Skin epidermis (tissue), 12 donors: ENCODE measurements around the gene RGS5.

Experiments used
- H3K27ac ChIP-seq, 21 experiments: fragments of 200-600 bp; sonication (generic) in 11 of 21; one replicate each; pipeline ENCODE4 v1.5.0; 2020; ENCODE audit warnings: mild to moderate bottlenecking in 3 of 21, inconsistent platforms in 2 of 21, moderate library complexity in 2 of 21
- H3K4me3 ChIP-seq, 7 experiments: fragments of 200-600 bp; sonication (generic) in 2 of 7; one replicate each; pipeline ENCODE4 v1.5.0; 2020; ENCODE audit warnings: inconsistent platforms in 2 of 7, mild to moderate bottlenecking in 2 of 7, moderate library complexity in 1 of 7

The RGS5 gene

DNA sequence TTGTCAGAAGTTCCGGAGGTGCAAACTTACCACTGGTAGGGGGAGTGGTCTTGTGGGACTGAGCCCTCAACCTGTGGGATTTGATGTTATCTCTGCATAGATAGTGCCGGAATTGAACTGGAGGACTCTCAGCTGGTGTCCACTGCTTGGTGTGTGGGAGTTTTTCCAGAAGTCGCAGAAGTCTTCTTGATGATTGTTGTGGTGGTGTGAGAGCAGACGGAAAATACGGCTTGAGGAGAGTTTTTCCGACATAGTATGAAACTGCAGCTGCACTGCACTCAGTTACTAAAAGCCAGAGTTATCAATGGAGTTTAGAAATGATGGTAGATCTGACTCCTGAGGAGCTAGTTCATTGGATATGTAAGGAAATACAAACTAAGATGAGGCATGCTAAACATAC lies 14.9 kb downstream of the RGS5 start:
- no peak overlapping the region for H3K4me3 ChIP-seq

DNA sequence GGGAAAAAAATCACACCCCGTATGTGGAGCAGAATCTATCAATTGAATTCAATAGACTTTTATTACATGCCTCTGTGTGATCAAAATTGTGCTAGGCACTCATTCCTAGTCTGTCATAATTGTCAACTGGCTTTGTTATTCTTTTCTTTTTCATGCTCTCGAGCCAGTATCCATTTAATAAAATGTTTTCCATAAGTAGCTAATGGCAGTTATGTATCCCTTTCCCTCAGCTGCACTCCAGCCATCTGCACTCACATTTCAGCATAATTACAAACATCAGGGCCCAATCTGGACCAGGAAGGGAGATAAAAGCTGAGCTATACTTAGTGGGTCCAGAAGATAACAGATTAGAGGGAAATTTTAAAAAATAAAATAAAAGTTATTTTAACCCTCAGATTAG lies 15.9 kb downstream of the RGS5 start:
- Histone ChIP-seq H3K27ac (no peak overlapping the region), H3K4me3 (no peak overlapping the region)

More for the DNA sequence above, 14.9 kb downstream of the RGS5 start:
- no peak overlapping the region for H3K27ac ChIP-seq

DNA sequence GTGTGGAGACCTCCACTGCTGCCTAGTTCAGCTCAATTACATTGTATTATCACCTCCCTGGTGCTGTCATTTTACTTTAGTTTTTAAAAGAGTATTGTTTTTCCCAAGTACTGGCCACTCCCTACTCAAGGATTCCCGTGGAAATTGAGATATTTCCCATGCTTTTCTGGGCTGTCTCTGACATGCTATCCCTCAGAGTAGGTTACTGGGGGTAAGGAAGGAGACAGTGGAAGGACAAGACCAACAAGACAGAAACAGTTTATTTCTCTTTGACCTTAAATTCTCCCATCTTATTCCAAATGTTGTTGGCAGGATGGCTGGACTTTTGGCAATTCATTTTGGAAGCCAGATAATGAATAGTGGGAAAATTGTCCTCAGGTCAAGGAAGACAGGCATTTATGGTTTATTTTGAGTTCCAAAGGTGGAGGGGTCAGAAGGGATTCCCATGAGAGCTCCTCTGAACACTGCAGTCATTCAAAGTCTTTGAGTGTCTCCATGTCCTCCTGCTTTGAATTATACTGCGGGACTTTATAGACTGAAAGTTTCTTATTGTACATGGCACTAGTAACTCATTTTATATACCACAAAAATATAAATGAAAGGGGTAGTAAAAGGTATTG lies 20.3 kb downstream of the RGS5 start:
- no peak overlapping the region for H3K4me3 ChIP-seq
- H3K27ac ChIP-seq = no peak overlapping the region

DNA sequence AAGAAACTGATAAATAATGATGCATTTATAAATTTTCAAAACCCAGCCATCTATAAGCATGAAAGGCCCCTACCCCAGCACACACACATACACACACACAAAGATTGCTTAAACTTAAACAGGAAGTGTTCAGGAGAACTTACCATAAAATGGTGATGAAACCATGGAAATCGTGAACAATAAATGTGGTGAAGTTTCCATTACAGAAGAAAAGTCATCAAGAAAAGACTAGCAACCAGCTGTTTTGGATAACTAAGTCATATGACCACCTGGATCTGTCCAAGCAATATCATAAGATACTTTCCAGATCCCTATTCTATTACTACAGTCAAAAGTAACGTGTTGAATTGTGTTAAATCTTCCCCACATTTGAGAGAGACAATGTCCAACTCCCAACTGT lies 24.1 kb downstream of the RGS5 start:
- Histone ChIP-seq H3K4me3 (no peak overlapping the region), H3K27ac (no peak overlapping the region)

DNA sequence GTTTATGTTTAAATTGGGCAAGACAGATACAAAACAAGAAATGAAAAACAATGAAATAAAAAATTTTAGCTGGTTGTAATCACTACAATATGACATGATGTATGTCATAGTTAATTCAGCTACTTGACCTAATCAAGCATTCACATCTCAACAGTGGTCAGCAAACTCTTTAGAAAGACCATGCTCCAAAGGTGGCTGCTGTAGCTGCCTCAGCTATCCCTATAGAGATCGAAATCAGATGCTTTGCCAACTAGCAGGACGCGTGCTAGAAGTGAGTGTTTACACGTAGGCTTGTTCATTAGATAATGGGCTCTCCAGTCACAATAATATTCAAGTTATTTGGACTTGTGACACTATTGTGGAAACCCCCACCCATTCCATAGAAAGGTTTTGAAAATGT lies 25.9 kb downstream of the RGS5 start:
- H3K27ac ChIP-seq = no peak overlapping the region
- H3K4me3 ChIP-seq = no peak overlapping the region

DNA sequence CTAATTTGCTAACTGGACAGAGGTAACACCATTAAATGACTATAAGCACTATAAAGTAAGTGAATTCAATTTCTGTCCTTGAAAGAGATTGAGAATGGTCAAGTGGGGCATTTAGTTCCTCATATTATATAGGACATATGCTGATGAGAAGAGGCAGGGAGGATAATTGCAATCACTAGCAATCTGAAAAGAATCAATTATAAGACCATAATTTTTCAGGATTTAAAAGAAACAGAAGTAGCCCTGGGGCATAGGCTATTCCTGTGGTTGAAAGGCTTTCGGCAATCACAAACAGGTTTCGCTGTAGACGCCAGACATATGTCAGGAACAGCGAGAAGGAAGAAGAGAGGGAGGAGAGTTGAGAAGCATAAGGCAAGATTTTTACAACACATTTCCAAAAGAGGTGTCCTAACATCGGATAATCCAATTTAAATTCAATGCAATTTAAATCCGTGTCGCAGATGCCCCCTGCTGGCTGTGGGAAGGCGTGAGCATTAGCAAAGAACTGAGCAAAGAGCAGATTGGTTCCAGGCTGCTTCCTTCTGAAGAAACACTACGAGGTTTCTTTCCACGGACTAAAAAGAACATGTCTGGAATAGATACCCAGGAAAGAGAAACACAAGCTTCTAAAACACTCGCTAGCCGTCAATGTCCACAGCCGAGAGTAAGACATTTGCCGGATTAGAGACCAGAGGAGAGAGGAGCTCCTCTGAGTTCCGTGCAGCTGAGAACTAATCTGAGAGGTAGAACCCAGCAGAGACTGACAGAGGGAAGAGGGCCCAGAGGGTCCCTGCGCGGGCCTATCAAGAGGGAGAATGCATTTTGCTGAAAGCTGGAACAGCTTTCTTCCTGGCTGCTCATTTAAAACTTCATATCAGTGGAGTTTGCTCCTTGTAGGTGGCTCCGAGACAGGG lies 27.9 kb downstream of the RGS5 start:
- Histone ChIP-seq H3K27ac (peak overlapping the region in 1 of 21 experiments; percentile 66), H3K4me3 (no peak overlapping the region)

DNA sequence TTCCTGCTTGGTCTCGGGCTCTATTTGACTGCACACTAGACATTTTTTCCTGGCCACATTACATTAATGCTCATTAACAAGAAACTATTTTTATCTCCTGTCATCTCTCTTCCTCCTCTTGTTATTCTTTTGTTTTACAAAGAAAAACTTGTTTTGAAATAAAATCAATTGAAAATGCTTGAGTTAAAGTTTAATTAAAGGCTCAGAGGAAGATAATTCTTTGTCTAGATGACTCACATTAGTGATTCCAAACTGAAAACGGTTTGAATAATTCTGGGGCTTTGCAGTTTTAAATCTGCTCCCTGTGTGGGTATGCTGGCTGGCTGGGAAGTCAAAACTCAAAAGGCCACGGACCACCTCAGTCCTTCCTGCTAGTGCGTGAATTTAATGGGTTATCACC lies 29.6 kb downstream of the RGS5 start:
- H3K4me3 ChIP-seq = no peak overlapping the region
- peak overlapping the region in 4 of 21 experiments; percentile 2 to 52 (median 26) for H3K27ac ChIP-seq

DNA sequence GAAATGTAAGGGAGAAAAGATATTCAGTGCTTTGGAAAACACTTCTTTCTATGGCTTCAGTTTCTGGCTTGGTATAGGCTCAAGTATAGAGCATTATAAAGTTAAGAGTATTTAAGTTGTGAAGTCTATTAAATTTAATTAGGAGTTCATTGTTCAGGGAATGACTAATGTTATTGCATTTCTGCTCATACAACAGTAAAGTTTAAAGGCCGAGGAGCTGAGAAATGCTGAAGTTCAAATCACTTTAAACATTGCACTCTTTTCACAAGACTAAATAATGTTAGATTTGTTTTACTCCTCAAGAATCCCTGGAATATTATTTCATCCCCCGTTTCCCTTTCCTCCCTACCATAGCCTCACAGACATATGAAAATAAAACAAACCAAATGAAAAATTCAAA lies 30.1 kb downstream of the RGS5 start:
- H3K27ac ChIP-seq = peak overlapping the region in 3 of 21 experiments; percentile 19 to 52 (median 33)
- H3K4me3 ChIP-seq = no peak overlapping the region

DNA sequence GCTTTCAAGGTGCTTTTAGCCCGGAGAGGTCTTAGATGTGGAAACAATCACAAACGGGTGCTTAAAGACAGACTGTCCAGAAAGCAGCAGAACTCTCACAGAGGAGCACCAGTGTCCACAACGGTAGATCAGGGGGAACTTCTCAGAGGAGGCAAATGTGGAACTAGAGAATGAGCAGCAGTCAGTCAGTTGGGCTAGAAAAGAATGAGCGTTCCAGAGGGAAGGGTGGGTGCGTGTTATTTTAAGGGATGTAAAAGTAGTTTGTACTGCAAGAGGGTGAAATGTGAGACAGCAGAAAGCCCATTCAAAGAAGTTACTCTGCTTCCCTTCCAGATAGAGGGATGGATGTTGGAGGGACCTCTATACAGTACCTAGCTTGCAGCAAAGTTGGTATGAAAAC lies 30.9 kb downstream of the RGS5 start:
- Histone ChIP-seq H3K4me3 (no peak overlapping the region), H3K27ac (no peak overlapping the region)

DNA sequence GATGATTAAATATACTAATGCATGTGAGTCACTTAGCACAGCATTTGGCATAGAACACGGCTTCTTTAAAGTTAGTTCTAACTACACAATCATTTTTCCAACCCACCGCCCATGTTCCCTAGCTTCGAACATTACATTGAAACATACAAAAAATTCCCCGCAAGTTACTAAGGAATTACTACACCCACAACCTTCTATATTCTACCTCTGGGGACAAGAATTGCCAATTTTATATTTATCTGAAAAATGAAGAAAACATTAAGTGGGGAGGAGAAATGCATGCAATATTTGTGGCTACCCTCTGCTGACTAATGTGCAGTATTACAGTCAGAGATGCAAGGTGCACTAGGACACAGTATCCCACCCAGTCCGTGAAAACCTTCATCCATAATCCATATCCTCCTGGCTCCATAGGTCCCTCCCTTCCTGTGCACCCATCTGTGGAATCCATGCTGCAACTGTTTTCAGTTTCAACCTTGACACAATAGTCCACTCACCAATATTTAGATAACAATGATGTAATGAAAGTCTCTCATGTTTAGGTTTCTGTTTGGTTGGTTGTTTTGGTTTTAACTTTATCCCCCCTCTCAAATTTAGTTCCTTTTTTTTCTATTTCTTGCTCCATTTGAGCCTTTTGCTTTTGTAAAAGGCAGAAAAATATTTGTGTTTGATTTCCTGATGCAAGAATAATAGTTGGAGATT lies 31.6 kb downstream of the RGS5 start:
- Histone ChIP-seq H3K27ac (no peak overlapping the region), H3K4me3 (no peak overlapping the region)

DNA sequence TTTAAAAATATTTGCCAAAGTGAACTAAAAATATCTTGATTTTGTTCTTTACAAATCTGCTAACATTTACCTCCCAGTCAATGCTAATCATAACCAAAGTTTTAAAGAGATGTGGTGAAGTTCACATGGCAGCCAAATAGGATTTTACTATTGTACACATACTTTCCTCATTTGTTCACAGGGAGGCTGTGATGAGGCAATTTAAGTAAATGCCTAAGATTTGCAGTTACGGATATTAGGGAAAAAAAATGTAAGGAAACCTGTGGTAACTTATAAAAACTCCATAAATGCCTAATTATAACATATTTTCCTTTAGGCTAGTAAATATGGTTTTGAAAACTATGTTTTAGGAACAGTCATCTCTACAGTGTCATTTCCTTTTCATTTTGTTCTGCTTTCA lies 32.4 kb downstream of the RGS5 start:
- H3K27ac ChIP-seq = no peak overlapping the region

DNA sequence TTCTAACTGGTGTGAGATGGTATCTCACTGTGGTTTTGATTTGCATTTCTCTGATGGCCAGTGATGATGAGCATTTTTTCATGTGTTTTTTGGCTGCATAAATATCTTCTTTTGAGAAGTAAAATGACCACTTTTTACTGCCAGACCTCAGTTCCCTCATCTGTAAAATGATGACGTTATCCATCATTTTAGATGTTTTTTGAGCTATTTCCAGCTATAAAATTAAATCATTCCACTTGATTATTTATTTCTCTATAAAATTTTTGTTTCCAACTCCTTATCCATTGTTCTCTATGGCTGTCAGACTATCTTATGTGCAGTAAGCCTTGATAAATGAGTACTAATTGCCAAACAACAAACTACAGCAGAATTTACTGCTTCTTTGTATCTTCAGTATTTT lies 33.2 kb downstream of the RGS5 start:
- no peak overlapping the region for H3K4me3 ChIP-seq
- no peak overlapping the region for H3K27ac ChIP-seq

More for the DNA sequence above, 32.4 kb downstream of the RGS5 start:
- H3K4me3 ChIP-seq = no peak overlapping the region

DNA sequence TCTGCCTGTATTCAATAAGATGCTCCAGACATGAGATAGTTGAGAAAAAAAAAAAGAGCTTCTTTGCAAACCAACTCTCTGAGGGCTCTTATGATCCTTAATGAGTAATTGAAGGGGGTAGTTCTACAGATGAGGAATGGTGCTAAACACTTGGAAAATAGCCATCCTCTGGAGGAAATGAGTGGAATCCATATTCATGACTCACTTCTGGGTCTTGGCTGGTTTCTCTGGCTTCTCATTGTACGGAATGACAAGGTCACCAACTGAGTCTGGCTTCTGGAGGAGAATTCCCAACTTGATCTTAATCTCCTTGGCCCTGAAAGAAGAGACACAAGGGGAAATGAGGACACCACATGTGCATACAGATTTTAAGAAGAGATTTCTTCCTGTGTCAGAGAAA lies 34.7 kb downstream of the RGS5 start:
- Histone ChIP-seq H3K27ac (peak overlapping the region in 4 of 21 experiments; percentile 5 to 51 (median 30)), H3K4me3 (no peak overlapping the region)

DNA sequence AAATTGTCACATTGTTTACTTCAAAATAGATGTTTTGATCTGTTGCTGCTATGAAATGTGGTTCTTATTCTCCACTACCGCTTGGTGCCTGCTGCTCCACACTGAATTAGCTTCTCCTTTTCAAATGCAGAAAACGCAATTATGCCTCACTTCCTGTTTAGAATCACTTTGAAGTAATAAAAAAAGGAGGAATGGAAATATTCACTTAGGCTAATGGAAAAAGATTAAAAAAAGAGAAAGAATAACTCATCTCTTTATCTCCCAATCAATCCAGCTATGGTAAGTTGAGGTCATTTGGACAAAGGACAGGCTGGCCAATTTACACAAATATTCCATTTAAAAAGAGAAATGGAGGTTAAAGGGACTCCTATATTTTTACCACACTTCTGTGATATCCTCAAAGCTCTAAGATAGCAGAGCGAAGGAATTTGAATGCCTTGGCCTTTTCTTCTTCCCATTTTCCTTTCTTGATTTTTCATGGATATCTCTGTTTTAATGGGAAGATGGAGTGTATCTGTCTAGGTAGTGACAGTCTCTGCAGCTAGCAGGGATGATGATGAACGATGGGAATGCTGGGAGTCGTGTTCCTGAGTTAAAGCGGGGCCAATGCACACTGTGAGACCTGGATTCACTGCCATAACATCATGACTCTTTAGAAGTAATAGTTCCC lies 35.7 kb downstream of the RGS5 start:
- H3K27ac ChIP-seq = peak overlapping the region in 3 of 21 experiments; percentile 18 to 51 (median 30)
- no peak overlapping the region for H3K4me3 ChIP-seq

DNA sequence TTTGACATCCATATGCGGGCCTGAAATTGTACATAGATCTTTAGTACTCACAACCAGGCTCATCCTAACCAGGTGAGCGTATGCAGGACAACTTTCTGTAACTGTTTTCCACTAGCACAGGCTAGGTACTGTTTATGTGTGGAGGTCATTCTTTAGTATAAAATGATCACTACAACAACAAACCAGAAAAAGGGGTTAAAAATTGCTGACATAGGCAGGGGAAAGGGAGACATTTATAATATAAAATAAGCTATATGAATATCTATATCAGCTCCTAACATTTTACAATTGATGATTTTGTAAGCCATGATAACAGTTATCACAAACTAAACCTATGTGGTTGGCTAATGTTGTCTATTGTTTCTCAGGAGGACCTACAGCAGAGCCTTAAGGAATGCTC lies 37.6 kb downstream of the RGS5 start:
- no peak overlapping the region for H3K4me3 ChIP-seq
- no peak overlapping the region for H3K27ac ChIP-seq

DNA sequence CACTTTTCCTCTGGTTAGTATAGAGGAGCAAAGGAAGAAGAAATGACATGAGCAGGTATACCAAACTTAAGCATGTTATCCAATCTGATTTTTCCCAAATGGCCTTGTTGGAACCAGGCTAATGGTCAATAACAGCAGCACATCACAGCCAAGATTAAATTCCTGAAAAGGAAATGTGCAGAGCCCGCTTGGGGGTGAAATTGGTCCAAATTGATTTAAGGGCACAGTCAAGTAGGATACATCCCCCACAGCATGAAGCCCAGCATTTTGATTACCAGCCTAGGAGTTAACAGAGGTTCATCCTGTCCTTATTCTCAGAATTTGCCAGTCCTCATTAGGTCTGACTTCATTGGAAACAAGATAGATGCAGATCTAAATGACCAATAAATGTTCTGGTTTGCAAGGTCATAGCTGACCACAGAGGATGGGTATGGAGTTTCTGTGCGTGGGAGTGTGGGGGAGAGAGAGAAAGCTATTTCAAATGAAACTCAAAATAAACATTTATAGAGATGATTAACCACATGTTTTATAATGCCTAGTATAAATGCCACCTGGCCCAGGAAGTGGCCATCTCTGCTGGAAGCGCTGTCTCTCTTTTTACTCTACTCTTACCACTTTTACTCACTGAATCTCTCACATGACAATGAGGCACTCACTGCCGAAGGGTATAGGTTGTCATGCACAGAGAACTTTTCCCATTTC lies 38.7 kb downstream of the RGS5 start:
- no peak overlapping the region for H3K4me3 ChIP-seq
- no peak overlapping the region for H3K27ac ChIP-seq

DNA sequence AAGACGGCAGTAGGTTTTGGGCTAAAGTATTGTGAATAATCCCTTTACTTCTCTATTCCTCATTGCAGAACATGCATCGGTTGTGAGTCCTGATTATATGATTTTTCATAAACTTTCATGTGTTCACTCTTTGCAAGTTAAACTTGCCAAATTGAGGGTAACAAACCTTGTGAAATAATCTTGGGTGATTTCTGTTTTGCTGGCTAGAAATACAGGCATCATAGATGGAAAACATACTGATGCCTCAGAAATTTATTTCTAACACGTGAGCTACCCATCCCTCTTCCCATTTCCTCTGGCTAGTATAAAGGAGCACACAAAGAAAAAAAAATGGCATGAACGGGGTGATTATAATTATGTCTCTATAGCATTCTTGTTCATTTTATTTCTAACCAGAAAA lies 39.6 kb downstream of the RGS5 start:
- Histone ChIP-seq H3K4me3 (no peak overlapping the region), H3K27ac (peak overlapping the region in 2 of 21 experiments; percentile 1 to 6)

DNA sequence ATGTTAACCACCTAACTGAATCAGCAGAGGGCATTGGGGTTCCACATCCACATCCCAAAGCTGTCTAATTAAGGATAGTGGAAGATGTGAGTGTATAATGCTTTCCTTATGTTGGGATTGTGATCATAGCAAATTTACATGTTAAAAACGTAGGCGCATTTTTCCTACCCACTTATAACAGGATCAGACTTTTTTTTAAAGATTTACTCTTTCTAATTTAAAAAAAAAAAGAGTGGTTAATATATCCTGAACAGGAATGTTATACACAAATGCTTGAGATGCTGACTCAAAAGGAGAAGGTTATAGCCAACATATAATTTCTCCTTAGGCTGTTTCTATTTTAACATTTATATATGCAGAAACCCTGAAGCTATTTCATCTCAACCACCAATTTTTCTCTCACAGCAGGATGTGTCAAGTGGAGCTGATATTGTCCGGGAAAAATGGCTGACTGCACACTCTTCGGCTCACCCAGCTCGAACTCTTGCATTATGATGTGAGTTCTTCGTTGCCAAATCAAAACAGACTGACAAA lies 40.3 kb downstream of the RGS5 start:
- H3K27ac ChIP-seq = peak overlapping the region in 1 of 21 experiments; percentile 1
- no peak overlapping the region for H3K4me3 ChIP-seq

DNA sequence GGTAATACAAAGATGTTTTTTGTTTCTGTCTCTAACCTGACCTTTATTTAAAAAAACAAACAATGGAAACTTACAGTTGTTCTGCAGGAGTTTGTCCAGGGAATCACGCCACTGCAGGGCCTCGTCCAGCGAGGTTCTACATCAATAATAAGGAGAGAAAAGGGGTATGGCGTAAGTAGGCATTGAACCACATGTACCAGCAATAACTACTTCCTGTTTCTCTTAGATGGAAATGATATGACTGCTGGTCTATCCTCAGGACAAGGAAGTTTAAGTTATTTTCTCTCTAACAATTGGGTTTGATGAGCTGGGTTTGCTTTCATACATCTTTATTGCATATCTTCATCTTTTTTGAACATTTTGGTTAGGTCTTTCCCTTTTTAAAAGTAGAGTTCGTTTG lies 40.9 kb downstream of the RGS5 start:
- H3K27ac ChIP-seq = no peak overlapping the region
- no peak overlapping the region for H3K4me3 ChIP-seq
